MM.1S (cell line): Measurements from ENCODE around the gene PCA3.

Source experiments
- DNase-seq: peaks from one replicate; pipeline ENCODE4 v3.0.0-alpha.2; 2015
- H2AFZ ChIP-seq: fragments of 300-600 bp; sonication (generic); 2 replicates; pipeline ENCODE4 v1.6.0; 2016; ENCODE audit warnings: antibody characterized with exemption, low read length
- H3F3A ChIP-seq: fragments of 300-600 bp; sonication (generic); 2 replicates; pipeline ENCODE4 v1.6.1; 2016; ENCODE audit warnings: mild to moderate bottlenecking, antibody characterized with exemption, low read length, moderate library complexity, mixed read lengths; ENCODE audit not compliant: insufficient read depth
- H3K27ac ChIP-seq: fragments of 300-600 bp; sonication (generic); 2 replicates; pipeline ENCODE4 v1.5.1; 2016; ENCODE audit warnings: mild to moderate bottlenecking, low read length
- H3K27me3 ChIP-seq: fragments of 300-600 bp; sonication (generic); replicated peaks from 2 replicates; pipeline ENCODE4 v1.6.0; 2016; ENCODE audit warnings: low read length; ENCODE audit not compliant: insufficient read depth
- H3K36me3 ChIP-seq: fragments of 300-600 bp; sonication (generic); replicated peaks from 2 replicates; pipeline ENCODE4 v1.6.1; 2016; ENCODE audit warnings: mild to moderate bottlenecking, low read length, mixed read lengths; ENCODE audit not compliant: insufficient read depth
- H3K4me1 ChIP-seq: fragments of 300-600 bp; sonication (generic); 2 replicates; pipeline ENCODE4 v1.6.1; 2016; ENCODE audit warnings: low read length, mixed read lengths
- H3K4me2 ChIP-seq: fragments of 300-600 bp; sonication (generic); 2 replicates; pipeline ENCODE4 v1.6.0; 2016; ENCODE audit warnings: low read depth, low read length
- H3K4me3 ChIP-seq: fragments of 300-600 bp; sonication (generic); 2 replicates; pipeline ENCODE4 v1.5.1; 2016; ENCODE audit warnings: low read length, mixed read lengths
- H3K79me2 ChIP-seq: fragments of 300-600 bp; sonication (generic); 2 replicates; pipeline ENCODE4 v1.6.1; 2016; ENCODE audit warnings: mixed run types, low read length, mixed read lengths
- H3K9ac ChIP-seq: fragments of 300-600 bp; sonication (generic); 2 replicates; pipeline ENCODE4 v1.6.1; 2016; ENCODE audit warnings: low read length, mixed read lengths
- H3K9me2 ChIP-seq: fragments of 300-600 bp; sonication (generic); replicated peaks from 2 replicates; pipeline ENCODE4 v1.6.1; 2016; ENCODE audit warnings: mild to moderate bottlenecking, low read length, mixed read lengths; ENCODE audit not compliant: insufficient read depth
- H3K9me3 ChIP-seq: fragments of 300-600 bp; sonication (generic); replicated peaks from 2 replicates; pipeline ENCODE4 v1.6.1; 2016; ENCODE audit warnings: mild to moderate bottlenecking, low read length, mixed read lengths; ENCODE audit not compliant: insufficient read depth
- H4K20me1 ChIP-seq: fragments of 300-600 bp; sonication (generic); 2 replicates; pipeline ENCODE4 v1.6.1; 2016; ENCODE audit warnings: mild to moderate bottlenecking, low read length, moderate library complexity, mixed read lengths; ENCODE audit not compliant: insufficient read depth
- CTCF ChIP-seq: fragments of 300-600 bp; sonication (generic); IDR thresholded peaks from 2 replicates; pipeline ENCODE4 v1.5.1; 2016; ENCODE audit warnings: antibody characterized with exemption, low read length, mixed read lengths
- EZH2 ChIP-seq: fragments of 300-600 bp; sonication (generic); optimal IDR thresholded peaks from 2 replicates; pipeline ENCODE3; 2017; ENCODE audit warnings: low read depth, mild to moderate bottlenecking, antibody characterized with exemption, low read length, mixed read lengths
- EZH2phosphoT487 ChIP-seq: fragments of 300-600 bp; sonication (generic); IDR thresholded peaks from 2 replicates; pipeline ENCODE4 v1.6.1; 2018; ENCODE audit warnings: antibody characterized with exemption, low read length

Gene PCA3

GRCh38 chr9:76718166-76718565 lies 46.1 kb upstream of the PCA3 start:
- no peaks in the 10 kb centered on the region for H3F3A ChIP-seq
- no peaks in the 10 kb centered on the region for H3K36me3 ChIP-seq
- no peaks in the 10 kb centered on the region for H3K9me3 ChIP-seq
- H3K9ac ChIP-seq: no peak overlapping the region
- H3K9me2 ChIP-seq: no peaks in the 10 kb centered on the region
- H3K79me2 ChIP-seq: no peaks in the 10 kb centered on the region
- DNase-seq: no peak
- no peak overlapping the region for H3K27ac ChIP-seq
- TF ChIP-seq CTCF: no peak
- no peak for TF ChIP-seq EZH2
- no peak for TF ChIP-seq EZH2phosphoT487
- H3K27me3 ChIP-seq: no peaks in the 10 kb centered on the region
- H3K4me2 ChIP-seq: no peak overlapping the region
- H3K4me3 ChIP-seq: no peak overlapping the region
- no peaks in the 10 kb centered on the region for H3K4me1 ChIP-seq
- H4K20me1 ChIP-seq: no peaks in the 10 kb centered on the region
- H2AFZ ChIP-seq: no peak overlapping the region

GRCh38 chr9:76720245-76720644 lies 44.0 kb upstream of the PCA3 start:
- no peak for TF ChIP-seq EZH2
- no peak for TF ChIP-seq CTCF
- TF ChIP-seq EZH2phosphoT487: no peak
- no peaks in the 10 kb centered on the region for H3K27me3 ChIP-seq
- no peaks in the 10 kb centered on the region for H3K36me3 ChIP-seq
- DNase-seq: no peak
- H3K4me3 ChIP-seq: no peak overlapping the region
- H3K9me2 ChIP-seq: no peaks in the 10 kb centered on the region
- H3K79me2 ChIP-seq: no peaks in the 10 kb centered on the region
- no peak overlapping the region for H3K4me2 ChIP-seq
- no peak overlapping the region for H2AFZ ChIP-seq
- H3K9ac ChIP-seq: no peak overlapping the region
- no peaks in the 10 kb centered on the region for H3F3A ChIP-seq
- H3K9me3 ChIP-seq: no peaks in the 10 kb centered on the region
- no peak overlapping the region for H3K27ac ChIP-seq
- no peaks in the 10 kb centered on the region for H4K20me1 ChIP-seq
- H3K4me1 ChIP-seq: peaks cover 3% of the 10 kb centered on the region; the same call in 1 of the 2 replicates

GRCh38 chr9:76725011-76725546 lies 39.2 kb upstream of the PCA3 start:
- no peak overlapping the region for H3K27ac ChIP-seq
- no peaks in the 10 kb centered on the region for H3F3A ChIP-seq
- no peak overlapping the region for H3K4me2 ChIP-seq
- no peaks in the 10 kb centered on the region for H3K9me3 ChIP-seq
- no peaks in the 10 kb centered on the region for H3K9me2 ChIP-seq
- peaks cover 20% of the 10 kb centered on the region; the same call in 1 of the 2 replicates for H3K4me1 ChIP-seq
- no peaks in the 10 kb centered on the region for H4K20me1 ChIP-seq
- H3K79me2 ChIP-seq: no peaks in the 10 kb centered on the region
- H3K4me3 ChIP-seq: no peak overlapping the region
- DNase-seq: no peak
- no peak overlapping the region for H2AFZ ChIP-seq
- no peaks in the 10 kb centered on the region for H3K27me3 ChIP-seq
- no peaks in the 10 kb centered on the region for H3K36me3 ChIP-seq
- TF ChIP-seq EZH2 (no peak), CTCF (no peak), EZH2phosphoT487 (no peak)
- no peak overlapping the region for H3K9ac ChIP-seq
